Peyer's patch (tissue), 4 donors: Measurements from ENCODE around the gene DOCK3.

Experiments
- CTCF ChIP-seq, 6 experiments: fragments of 450-650 bp in 4 of 6; fragments of 200-600 bp in 2 of 6; sonication (generic) in 1 of 6; IDR thresholded peaks; one replicate each; pipeline ENCODE4 v1.5.1; 2017 to 2019; ENCODE audit warnings: antibody characterized with exemption in 6 of 6, mild to moderate bottlenecking in 3 of 6, moderate library complexity in 1 of 6
- POLR2A ChIP-seq, 2 donors: fragments of 450-650 bp; IDR thresholded peaks; one replicate each; pipeline ENCODE4 v1.5.1; 2017; ENCODE audit warnings: antibody characterized with exemption in 2 of 2, mild to moderate bottlenecking in 2 of 2, moderate library complexity in 2 of 2

GRCh38 chr3:50644561-50644960 lies 30.2 kb upstream of the DOCK3 start:
- TF ChIP-seq POLR2A (IDR thresholded peaks at IDR 0.05) (no peak), CTCF (IDR thresholded peaks at IDR 0.05) (no peak)
